H1 (cell line): ENCODE data around the gene TP63. TPM values are rescaled to one million over a fixed set of nuclear protein-coding genes. Genes with fewer than 3 reads are reported as not detected.
"Not testable (repeated sequence)": the region's sequence is repeated elsewhere in the genome, so short reads cannot be mapped to it uniquely, and the experiment has no call there.

Experiments used
- CTCF ChIA-PET: fragments of 300-600 bp; sonication (Branson Sonifier 250); formaldehyde crosslinking; loops from one replicate; lab custom pipeline; 2021; ENCODE audit not compliant: partially characterized antibody; lab: Charles Lee
- POLR2A ChIA-PET: fragments of 300-600 bp; sonication (Branson Sonifier 250); formaldehyde crosslinking; loops from one replicate; lab custom pipeline; 2021; ENCODE audit warnings: inconsistent platforms; ENCODE audit not compliant: partially characterized antibody; lab: Charles Lee
- DNase-seq, 2 experiments: peaks; one replicate each; pipeline versions ENCODE4 v3.0.0 to v3.0.0-alpha.2; 2010 to 2022; ENCODE audit warnings: low spot score in 2 of 2, low read depth in 1 of 2, mixed read lengths in 1 of 2
- FAIRE-seq: peaks from 2 replicates; lab custom pipeline; 2011; peaks lifted over from hg19 to GRCh38; lab: Jason Lieb, UNC
- H2AFZ ChIP-seq: 2 replicates; pipeline ENCODE4 v1.8.1; 2012; ENCODE audit warnings: low read length, inconsistent platforms
- H2AK5ac ChIP-seq: 2 replicates; pipeline ENCODE4 v1.6.1; 2013; ENCODE audit warnings: low read depth, low read length
- H2BK120ac ChIP-seq: replicated peaks from 2 replicates; pipeline ENCODE3; 2013; ENCODE audit warnings: low read depth, low read length, inconsistent platforms
- H2BK12ac ChIP-seq: 2 replicates; pipeline ENCODE4 v1.6.1; 2013; ENCODE audit warnings: low read depth, low read length
- H2BK15ac ChIP-seq: 2 replicates; pipeline ENCODE4 v1.6.1; 2013; ENCODE audit warnings: low read length
- H2BK20ac ChIP-seq: 2 replicates; pipeline ENCODE4 v1.6.1; 2013; ENCODE audit warnings: low read length
- H2BK5ac ChIP-seq: 2 replicates; pipeline ENCODE4 v1.6.1; 2013; ENCODE audit warnings: low read depth, low read length
- H3K14ac ChIP-seq: 2 replicates; pipeline ENCODE4 v1.6.1; 2013; ENCODE audit warnings: inconsistent platforms; ENCODE audit not compliant: insufficient read length
- H3K18ac ChIP-seq: 2 replicates; pipeline ENCODE4 v1.6.1; 2013; ENCODE audit warnings: low read length; ENCODE audit errors: extremely low read depth
- H3K23ac ChIP-seq: 2 replicates; pipeline ENCODE4 v1.6.1; 2013; ENCODE audit warnings: inconsistent platforms; ENCODE audit not compliant: insufficient read length
- H3K23me2 ChIP-seq: 2 replicates; pipeline ENCODE4 v1.6.1; 2013; ENCODE audit warnings: low read depth, low read length
- H3K27ac ChIP-seq: 2 replicates; pipeline ENCODE4 v1.6.1; 2011; ENCODE audit warnings: low read depth, low read length, inconsistent platforms
- H3K27me3 ChIP-seq, 4 experiments: replicated peaks in 1 of 4; 1 replicate in 1 of 4; 2 replicates in 3 of 4; pipeline versions ENCODE4 v1.6.1 to v1.8.1; 2011 to 2013; ENCODE audit warnings: low read length in 3 of 4, mild to moderate bottlenecking in 3 of 4, inconsistent platforms in 2 of 4, mixed read lengths in 2 of 4, moderate library complexity in 1 of 4; ENCODE audit not compliant: control insufficient read depth in 3 of 4, insufficient read depth in 3 of 4; ENCODE audit errors: extremely low read depth in 1 of 4
- H3K36me3 ChIP-seq, 4 experiments: 2 replicates each; pipeline versions ENCODE4 v1.6.1 to v1.8.1; 2011 to 2013; ENCODE audit warnings: mild to moderate bottlenecking in 4 of 4, low read length in 3 of 4, moderate library complexity in 2 of 4, control low read depth in 1 of 4, inconsistent platforms in 1 of 4; ENCODE audit not compliant: insufficient read depth in 4 of 4, control insufficient read depth in 2 of 4
- H3K4ac ChIP-seq: replicated peaks from 2 replicates; pipeline ENCODE3; 2013; ENCODE audit warnings: low read length, low read depth, mixed read lengths, inconsistent platforms; ENCODE audit not compliant: insufficient read length
- H3K4me1 ChIP-seq, 4 experiments: replicated peaks in 1 of 4; 1 replicate in 1 of 4; 2 replicates in 3 of 4; pipeline versions ENCODE4 v1.6.1 to v1.8.1; 2011 to 2013; ENCODE audit warnings: low read length in 3 of 4, inconsistent platforms in 2 of 4, mixed read lengths in 1 of 4; ENCODE audit not compliant: insufficient read depth in 4 of 4, control insufficient read depth in 3 of 4
- H3K4me2 ChIP-seq, 2 experiments: 2 replicates each; pipeline versions ENCODE4 v1.6.1 to v1.8.1; 2011 to 2013; ENCODE audit warnings: low read depth in 2 of 2, low read length in 2 of 2, control low read depth in 1 of 2, inconsistent platforms in 1 of 2, mild to moderate bottlenecking in 1 of 2; ENCODE audit not compliant: insufficient read depth in 1 of 2
- H3K4me3 ChIP-seq, 4 experiments: fragments of 200-600, 300-600 bp in 1 of 4; sonication (generic), shearing (Covaris generic), sonication (Bioruptor Twin) in 1 of 4; 2 replicates each; pipeline versions ENCODE4 v1.5.1 to v1.8.1; 2011 to 2016; ENCODE audit warnings: low read length in 4 of 4, low read depth in 3 of 4, control low read depth in 2 of 4, inconsistent platforms in 2 of 4, mild to moderate bottlenecking in 2 of 4, mixed read lengths in 1 of 4, moderate library complexity in 1 of 4; ENCODE audit not compliant: insufficient read depth in 2 of 4; ENCODE audit errors: extremely low read depth in 1 of 4
- H3K56ac ChIP-seq: replicated peaks from 2 replicates; pipeline ENCODE3; 2013; ENCODE audit warnings: low read depth, mild to moderate bottlenecking, mixed read lengths, low read length, inconsistent platforms; ENCODE audit not compliant: insufficient read length
- H3K79me1 ChIP-seq: 2 replicates; pipeline ENCODE4 v1.6.1; 2013; ENCODE audit warnings: low read depth, low read length, control low read depth
- H3K79me2 ChIP-seq, 2 experiments: 2 replicates each; pipeline versions ENCODE4 v1.6.1 to v1.8.1; 2012 to 2013; ENCODE audit warnings: low read length in 2 of 2, mild to moderate bottlenecking in 2 of 2, inconsistent platforms in 1 of 2; ENCODE audit not compliant: insufficient read depth in 2 of 2, control insufficient read depth in 1 of 2
- H3K9ac ChIP-seq, 4 experiments: replicated peaks in 1 of 4; 1 replicate in 1 of 4; 2 replicates in 3 of 4; pipeline versions ENCODE4 v1.6.1 to v1.8.1; 2011 to 2013; ENCODE audit warnings: low read depth in 3 of 4, low read length in 3 of 4, control low read depth in 2 of 4, mild to moderate bottlenecking in 2 of 4, moderate library complexity in 2 of 4, inconsistent platforms in 1 of 4; ENCODE audit errors: extremely low read depth in 1 of 4
- H3K9me3 ChIP-seq, 2 experiments: 2 replicates each; pipeline versions ENCODE4 v1.6.1 to v1.8.1; 2012 to 2013; ENCODE audit warnings: mild to moderate bottlenecking in 2 of 2, moderate library complexity in 2 of 2, control low read depth in 1 of 2, inconsistent platforms in 1 of 2, low read depth in 1 of 2, low read length in 1 of 2, mixed read lengths in 1 of 2; ENCODE audit not compliant: insufficient read depth in 2 of 2
- H4K20me1 ChIP-seq, 2 experiments: replicated peaks in 1 of 2; 2 replicates each; pipeline versions ENCODE3 to v1.8.1; 2011 to 2013; ENCODE audit warnings: inconsistent platforms in 2 of 2, low read length in 2 of 2, mild to moderate bottlenecking in 1 of 2; ENCODE audit not compliant: insufficient read depth in 2 of 2, control insufficient read depth in 1 of 2
- H4K5ac ChIP-seq: 2 replicates; pipeline ENCODE4 v1.6.1; 2013; ENCODE audit warnings: low read length, low read depth, mixed read lengths, inconsistent platforms; ENCODE audit not compliant: insufficient read length
- H4K8ac ChIP-seq: 2 replicates; pipeline ENCODE4 v1.8.0; 2013; ENCODE audit warnings: mild to moderate bottlenecking, moderate library complexity, low read length, inconsistent platforms; ENCODE audit not compliant: insufficient read depth; ENCODE audit errors: extremely low read depth
- H4K91ac ChIP-seq: replicated peaks from 2 replicates; pipeline ENCODE3; 2013; ENCODE audit warnings: low read length, mixed read lengths, inconsistent platforms; ENCODE audit not compliant: insufficient read length
- WGBS, 2 experiments: shearing (Covaris generic) in 1 of 2; methylation state at CpG; one replicate each; pipeline versions ENCODE4 v1.1.6 to v1.1.7; 2013 to 2015; ENCODE audit warnings: low lambda C conversion rate in 2 of 2, mixed read lengths in 2 of 2, inconsistent platforms in 1 of 2, low coverage in 1 of 2, missing lambda C conversion rate in 1 of 2; ENCODE audit not compliant: insufficient replicate concordance in 2 of 2, insufficient coverage in 1 of 2, insufficient read length in 1 of 2; ENCODE audit errors: extremely low coverage in 1 of 2, missing lambda C conversion rate in 1 of 2; 5-methylcytosine and 5-hydroxymethylcytosine counted together
- polyA plus RNA-seq, 7 experiments: library from polyadenylated mRNA; depleted of rRNA in 3 of 7; stranded (reverse) in 5 of 7; unstranded in 2 of 7; fragments of >200 nt in 5 of 7; fragments of 200-250 nt in 2 of 7; gene quantifications; 1 replicate in 5 of 7; 2 replicates in 1 of 7; 4 replicates in 1 of 7; pipeline versions ENCODE4 v1.2.1 to v1.2.3, GENCODE V29; 2011 to 2013; ENCODE audit warnings: missing spikeins in 2 of 7, mixed read lengths in 2 of 7
- total RNA-seq: library from RNA; stranded (reverse); fragmentation: NEBNext Ultra II Directional; extraction: Animal tissue kit (Norgen Biotek cat#: 25700); gene quantifications from 2 replicates; pipeline ENCODE4 v1.2.1, GENCODE V29; 2021

Gene TP63
- total and polyA plus RNA-seq, 2 of the 8 experiments (the other 6 are each of a cell fraction or from before 2014, with no cell fraction given) = not detected

GRCh38 chr3:189672346-189672745 lies 41.2 kb downstream of the TP63 start:
- H2BK20ac ChIP-seq, H3K23me2 ChIP-seq, H3K56ac ChIP-seq, H3K79me1 ChIP-seq, H3K9me3 ChIP-seq, DNase-seq, H4K5ac ChIP-seq, H3K4me3 ChIP-seq, POLR2A ChIA-PET, H3K23ac ChIP-seq, H3K79me2 ChIP-seq, FAIRE-seq, H3K9ac ChIP-seq, H3K36me3 ChIP-seq, H3K4ac ChIP-seq, H2BK5ac ChIP-seq, H3K27ac ChIP-seq, H2BK12ac ChIP-seq, H3K4me2 ChIP-seq, H2BK15ac ChIP-seq, H2AK5ac ChIP-seq, H2BK120ac ChIP-seq, H4K8ac ChIP-seq, H4K91ac ChIP-seq, H3K4me1 ChIP-seq, H4K20me1 ChIP-seq, H3K14ac ChIP-seq, H3K27me3 ChIP-seq, H3K18ac ChIP-seq, H2AFZ ChIP-seq: not testable (repeated sequence)
- 94% methylated on average over 3 of the region's 3 CpGs; no CpG with 5 or more reads in 1 of the 2 experiments for WGBS, 2 experiments
- CTCF ChIA-PET = interaction anchor here (0.8 kb wide), 1 partner anchor 400 kb away, joined by 3 read pairs; no protein-coding TSS in a partner anchor
